Activated CD8-positive, alpha-beta T cell treated with anti-CD3 and anti-CD28 coated beads for 36 hours (primary cell): Measurements from ENCODE around the gene INTS4. TPM values are rescaled to one million over a fixed set of nuclear protein-coding genes. Genes with fewer than 3 reads are reported as not detected.

Experiments
- ATAC-seq: fragments of 200-7000 bp; cut with Tn5 transposase; one replicate; pipeline ENCODE4 v1.10.0; 2021; ENCODE audit warnings: mild to moderate bottlenecking, moderate library complexity
- CTCF ChIA-PET: fragments of 350-600 bp; sonication (Branson Sonifier 250); formaldehyde crosslinking; loops from one replicate; lab custom pipeline; 2021; ENCODE audit warnings: antibody characterized with exemption; lab: Charles Lee
- POLR2A ChIA-PET: fragments of 350-600 bp; sonication (Branson Sonifier 250); formaldehyde crosslinking; loops from one replicate; lab custom pipeline; 2021; ENCODE audit warnings: antibody characterized with exemption; lab: Charles Lee
- DNase-seq: peaks from one replicate; pipeline ENCODE4 v3.0.0-alpha.2; 2020
- H3K27ac Mint-ChIP-seq: one replicate; pipeline ENCODE4 v1.8.0; 2021; ENCODE audit warnings: mild to moderate bottlenecking, mixed read lengths
- H3K27me3 Mint-ChIP-seq: one replicate; pipeline ENCODE4 v1.8.0; 2021; ENCODE audit warnings: mixed read lengths
- H3K36me3 Mint-ChIP-seq: one replicate; pipeline ENCODE4 v1.8.0; 2021; ENCODE audit warnings: low read depth, mixed read lengths
- H3K4me1 Mint-ChIP-seq: one replicate; pipeline ENCODE4 v1.8.0; 2021; ENCODE audit warnings: low read depth, mixed read lengths
- H3K4me3 Mint-ChIP-seq: one replicate; pipeline ENCODE4 v1.8.0; 2021; ENCODE audit warnings: mild to moderate bottlenecking, moderate library complexity, mixed read lengths
- H3K9me3 Mint-ChIP-seq: one replicate; pipeline ENCODE4 v1.8.0; 2021; ENCODE audit warnings: mixed read lengths
- intact Hi-C: fragments of 100-400 bp; cut with micrococcal nuclease; formaldehyde crosslinking; loops from one replicate; pipeline ENCODE4 v1.10.0; 2022
- total RNA-seq, 2 experiments: library from RNA; stranded (reverse); gene quantifications; one replicate each; pipeline ENCODE4 v1.2.3, GENCODE V29; 2021
- TF ChIP-seq, protein P1 (sequence below): fragments of 200-600 bp; IDR thresholded peaks from one replicate; pipeline ENCODE4 v1.8.0; 2022; ENCODE audit warnings: antibody characterized with exemption, mild to moderate bottlenecking

Gene INTS4
- total RNA-seq, 2 experiments from 2014 or later: 44.4 to 45.8 TPM

GRCh38 chr11:78039919-78040671 is 45.6 kb upstream of the INTS4 start:
- ATAC-seq (peak; percentile 82), DNase-seq (peak; percentile 74)
- peak overlapping the region; percentile 93 for H3K27ac Mint-ChIP-seq
- TF ChIP-seq, protein P1, sequence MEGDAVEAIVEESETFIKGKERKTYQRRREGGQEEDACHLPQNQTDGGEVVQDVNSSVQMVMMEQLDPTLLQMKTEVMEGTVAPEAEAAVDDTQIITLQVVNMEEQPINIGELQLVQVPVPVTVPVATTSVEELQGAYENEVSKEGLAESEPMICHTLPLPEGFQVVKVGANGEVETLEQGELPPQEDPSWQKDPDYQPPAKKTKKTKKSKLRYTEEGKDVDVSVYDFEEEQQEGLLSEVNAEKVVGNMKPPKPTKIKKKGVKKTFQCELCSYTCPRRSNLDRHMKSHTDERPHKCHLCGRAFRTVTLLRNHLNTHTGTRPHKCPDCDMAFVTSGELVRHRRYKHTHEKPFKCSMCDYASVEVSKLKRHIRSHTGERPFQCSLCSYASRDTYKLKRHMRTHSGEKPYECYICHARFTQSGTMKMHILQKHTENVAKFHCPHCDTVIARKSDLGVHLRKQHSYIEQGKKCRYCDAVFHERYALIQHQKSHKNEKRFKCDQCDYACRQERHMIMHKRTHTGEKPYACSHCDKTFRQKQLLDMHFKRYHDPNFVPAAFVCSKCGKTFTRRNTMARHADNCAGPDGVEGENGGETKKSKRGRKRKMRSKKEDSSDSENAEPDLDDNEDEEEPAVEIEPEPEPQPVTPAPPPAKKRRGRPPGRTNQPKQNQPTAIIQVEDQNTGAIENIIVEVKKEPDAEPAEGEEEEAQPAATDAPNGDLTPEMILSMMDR: no peak
- intact Hi-C loops: no loop called here
- peaks cover 17% of the 10 kb centered on the region for H3K4me1 Mint-ChIP-seq
- peak overlapping the region; percentile 39 for H3K4me3 Mint-ChIP-seq
- H3K27me3 Mint-ChIP-seq: no peaks in the 10 kb centered on the region
- no peaks in the 10 kb centered on the region for H3K36me3 Mint-ChIP-seq
- POLR2A ChIA-PET: interaction anchor here (0.6 to 1.5 kb wide), 3 partner anchors 46 to 119 kb away, joined by 3 to 5 read pairs (median 3); partner anchors contain the start of gene INTS4
- H3K9me3 Mint-ChIP-seq: no peaks in the 10 kb centered on the region
- CTCF ChIA-PET: interaction anchor here (1.7 to 3.1 kb wide), 3 partner anchors 12 to 45 kb away, joined by 5 to 10 read pairs (median 8); partner anchors contain the start of gene INTS4

DNA sequence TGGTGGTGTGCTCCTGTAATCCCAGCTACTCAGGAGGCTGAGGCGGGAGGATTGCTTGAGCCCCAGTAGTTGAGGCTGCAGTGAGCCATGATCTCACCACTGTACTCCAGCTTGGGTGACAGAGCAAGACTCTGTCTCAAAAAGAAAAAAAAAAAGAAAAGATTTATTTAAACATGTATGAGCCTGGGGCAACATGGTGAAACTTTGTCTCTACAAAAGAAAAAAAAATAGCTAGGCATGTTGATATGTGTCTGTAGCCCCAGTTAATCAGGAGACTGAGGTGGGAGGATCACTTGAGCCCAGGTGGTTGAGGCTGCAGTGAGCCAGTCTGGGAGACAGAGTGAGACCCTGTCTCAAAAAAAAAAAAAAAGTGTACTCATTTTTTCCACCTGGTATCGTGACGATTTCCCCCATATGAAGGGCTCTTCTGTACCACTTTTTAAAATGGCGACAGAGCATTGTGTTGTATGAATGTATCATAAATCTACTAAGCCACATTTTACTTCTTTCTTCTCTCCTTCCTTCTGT is 45.0 kb upstream of the INTS4 start:
- Mint-ChIP-seq H3K4me1 (peaks cover 19% of the 10 kb centered on the region), H3K4me3 (peak overlapping the region; percentile 39), H3K27me3 (no peaks in the 10 kb centered on the region), H3K27ac (peak overlapping the region; percentile 93), H3K36me3 (no peaks in the 10 kb centered on the region), H3K9me3 (no peaks in the 10 kb centered on the region)
- ATAC-seq (peak; percentile 71), DNase-seq (peak; percentile 14)
- TF ChIP-seq, protein P1: no peak
- ChIA-PET POLR2A (interaction anchor here (0.6 to 1.5 kb wide), 3 partner anchors 45 to 118 kb away, joined by 3 to 5 read pairs (median 3); partner anchors contain the start of gene INTS4), CTCF (interaction anchor here (2.5 to 3.1 kb wide), 2 partner anchors 40 to 45 kb away, joined by 8 to 10 read pairs; partner anchors contain the start of gene INTS4)
- intact Hi-C loops: no loop called here

GRCh38 chr11:78038697-78039313 is 44.3 kb upstream of the INTS4 start:
- TF ChIP-seq, protein P1: no peak
- no peaks in the 10 kb centered on the region for H3K9me3 Mint-ChIP-seq

DNA sequence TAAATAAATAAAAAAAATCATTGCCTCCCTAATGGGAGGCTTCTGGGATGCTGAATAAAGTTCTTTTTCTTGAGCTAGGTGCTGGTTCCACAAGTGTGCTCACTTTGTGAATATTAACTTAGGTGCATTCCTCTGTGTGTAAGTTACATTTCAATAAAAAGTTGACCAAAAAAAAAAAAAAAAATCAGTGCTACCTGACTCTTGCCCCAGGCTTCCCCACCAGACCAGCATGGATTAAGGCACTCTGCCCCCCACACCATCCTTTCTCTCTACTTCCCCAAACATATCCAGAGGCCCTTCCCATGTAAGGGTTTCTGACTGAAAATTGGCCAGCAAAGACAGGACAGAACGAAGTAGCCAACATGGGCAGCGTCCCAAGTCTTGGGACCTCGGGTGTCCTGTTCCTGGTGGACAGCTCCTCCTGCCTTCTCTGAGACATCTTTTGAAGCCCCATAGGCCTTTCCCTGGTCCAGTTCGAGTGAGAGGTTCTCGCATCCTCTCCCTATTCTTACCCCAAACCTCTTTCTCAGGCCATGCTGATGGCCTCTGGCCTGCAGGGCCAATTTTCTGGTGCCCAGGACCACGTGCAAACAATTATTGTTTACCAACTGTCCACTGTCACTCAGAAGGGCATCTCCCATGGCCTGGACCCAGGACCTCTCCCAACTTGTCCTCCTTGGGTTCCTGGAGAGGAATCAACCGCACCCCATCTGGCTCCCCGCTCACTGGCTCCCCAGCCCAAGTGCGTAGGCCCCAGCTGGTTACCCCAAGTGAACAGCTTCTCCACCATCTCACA is 43.6 kb upstream of the INTS4 start:
- Mint-ChIP-seq H3K27me3 (no peaks in the 10 kb centered on the region), H3K4me3 (no peak overlapping the region), H3K4me1 (peaks cover 21% of the 10 kb centered on the region), H3K27ac (no peak overlapping the region), H3K36me3 (no peaks in the 10 kb centered on the region), H3K9me3 (no peaks in the 10 kb centered on the region)
- ChIA-PET POLR2A (no interaction called here), CTCF (interaction anchor here (3.5 kb wide), 1 partner anchor 8 kb away, joined by 26 read pairs; no protein-coding TSS in a partner anchor)
- TF ChIP-seq, protein P1: no peak
- ATAC-seq (no peak), DNase-seq (no peak)
- intact Hi-C loops: no loop called here

More at GRCh38 chr11:78038697-78039313, 44.3 kb upstream of the INTS4 start:
- POLR2A ChIA-PET: no interaction called here
- H3K4me1 Mint-ChIP-seq: peaks cover 21% of the 10 kb centered on the region
- CTCF ChIA-PET: interaction anchor here (2.5 to 3.1 kb wide), 2 partner anchors 39 to 44 kb away, joined by 8 to 10 read pairs; partner anchors contain the start of gene INTS4
- ATAC-seq (no peak), DNase-seq (no peak)
- intact Hi-C loops: no loop called here
- no peaks in the 10 kb centered on the region for H3K27me3 Mint-ChIP-seq
- no peak overlapping the region for H3K4me3 Mint-ChIP-seq
- H3K27ac Mint-ChIP-seq: peak overlapping the region; percentile 35
- H3K36me3 Mint-ChIP-seq: no peaks in the 10 kb centered on the region
